ENCODE results near the gene SCARB1. TPM values are rescaled to one million over a fixed set of nuclear protein-coding genes. Genes with fewer than 3 reads are reported as not detected.

SCARB1 gene
- total RNA-seq, 1 donor = 11.3 TPM

GRCh38 chr12:124740691-124741137, 123.0 kb downstream of the SCARB1 start:
- TF ChIP-seq CTCF (IDR thresholded peaks at IDR 0.05; ENCODE audit: insufficient read depth, low read length) = no peak

GRCh38 chr12:124739953-124740561, 123.6 kb downstream of the SCARB1 start:
- no peak for TF ChIP-seq CTCF (IDR thresholded peaks at IDR 0.05; ENCODE audit: insufficient read depth, low read length)
- H3K4me3 ChIP-seq (ENCODE audit: low read depth, low read length) = no peak overlapping the region

More at GRCh38 chr12:124740691-124741137, 123.0 kb downstream of the SCARB1 start:
- DNase-seq (ENCODE audit: low read depth) = no peak
- no peak overlapping the region for H3K4me3 ChIP-seq (ENCODE audit: low read depth, low read length)

GRCh38 chr12:124738636-124739467, 124.8 kb downstream of the SCARB1 start:
- no peak for DNase-seq (ENCODE audit: low read depth)
- TF ChIP-seq CTCF (IDR thresholded peaks at IDR 0.05; ENCODE audit: insufficient read depth, low read length) = no peak
- H3K4me3 ChIP-seq (ENCODE audit: low read depth, low read length) = no peak overlapping the region

More at GRCh38 chr12:124739953-124740561, 123.6 kb downstream of the SCARB1 start:
- no peak for DNase-seq (ENCODE audit: low read depth)

GRCh38 chr12:124737772-124738635, 125.7 kb downstream of the SCARB1 start:
- no peak overlapping the region for H3K4me3 ChIP-seq (ENCODE audit: low read depth, low read length)
- DNase-seq (ENCODE audit: low read depth) = no peak
- no peak for TF ChIP-seq CTCF (IDR thresholded peaks at IDR 0.05; ENCODE audit: insufficient read depth, low read length)

- TF ChIP-seq CTCF (IDR thresholded peaks at IDR 0.05; ENCODE audit: insufficient read depth, low read length) = no peak
- no peak for DNase-seq (ENCODE audit: low read depth)
- no peak overlapping the region for H3K4me3 ChIP-seq (ENCODE audit: low read depth, low read length)
These were observed 126.6 kb downstream of the SCARB1 start for GRCh38 chr12:124737040-124737419.
